Activated CD4-positive, alpha-beta T cell treated with anti-CD3 and anti-CD28 coated beads, Interleukin-2, amount 10 ng/mL, durations not matched to agents 7 days and 5 days (primary cell): ENCODE data around the gene ERC2. TPM values are rescaled to one million over a fixed set of nuclear protein-coding genes. Genes with fewer than 3 reads are reported as not detected.

Experiments
- CTCF ChIA-PET: fragments of 350-600 bp; sonication (Branson Sonifier 250); formaldehyde crosslinking; loops from one replicate; lab custom pipeline; 2021; ENCODE audit warnings: antibody characterized with exemption; lab: Charles Lee
- POLR2A ChIA-PET: fragments of 350-600 bp; sonication (Branson Sonifier 250); formaldehyde crosslinking; loops from one replicate; lab custom pipeline; 2021; ENCODE audit warnings: antibody characterized with exemption; lab: Charles Lee
- DNase-seq: peaks from one replicate; pipeline ENCODE4 v3.0.0-alpha.2; 2020
- H3K27ac Mint-ChIP-seq: one replicate; pipeline ENCODE4 v1.8.0; 2021; ENCODE audit warnings: mild to moderate bottlenecking, moderate library complexity, mixed read lengths
- H3K27me3 Mint-ChIP-seq: one replicate; pipeline ENCODE4 v1.8.0; 2021; ENCODE audit warnings: mixed read lengths
- H3K36me3 Mint-ChIP-seq: one replicate; pipeline ENCODE4 v1.8.0; 2021; ENCODE audit warnings: low read depth, mixed read lengths
- H3K4me1 Mint-ChIP-seq: one replicate; pipeline ENCODE4 v1.8.0; 2021; ENCODE audit warnings: mixed read lengths
- H3K4me3 Mint-ChIP-seq: one replicate; pipeline ENCODE4 v1.8.0; 2021; ENCODE audit warnings: mild to moderate bottlenecking, moderate library complexity, mixed read lengths
- H3K9me3 Mint-ChIP-seq: one replicate; pipeline ENCODE4 v1.8.0; 2021; ENCODE audit warnings: mixed read lengths
- total RNA-seq, 2 experiments: library from RNA; stranded (reverse); gene quantifications; one replicate each; pipeline ENCODE4 v1.2.3, GENCODE V29; 2021

The ERC2 gene
- total RNA-seq, 2 experiments from 2014 or later: not detected

- Mint-ChIP-seq H3K36me3 (no peaks in the 10 kb centered on the region), H3K4me3 (no peak overlapping the region), H3K4me1 (no peaks in the 10 kb centered on the region), H3K27ac (no peak overlapping the region), H3K9me3 (no peaks in the 10 kb centered on the region), H3K27me3 (no peaks in the 10 kb centered on the region)
- DNase-seq: no peak
- CTCF ChIA-PET: no interaction called here
- POLR2A ChIA-PET: no interaction called here
These were observed 872.1 kb downstream of the ERC2 start for GRCh38 chr3:55596212-55596611.

GRCh38 chr3:55595420-55595819 lies 872.8 kb downstream of the ERC2 start:
- no peak overlapping the region for H3K27ac Mint-ChIP-seq
- H3K9me3 Mint-ChIP-seq: no peaks in the 10 kb centered on the region
- POLR2A ChIA-PET: no interaction called here
- no peaks in the 10 kb centered on the region for H3K27me3 Mint-ChIP-seq
- no peak overlapping the region for H3K4me3 Mint-ChIP-seq
- no peaks in the 10 kb centered on the region for H3K4me1 Mint-ChIP-seq
- no peaks in the 10 kb centered on the region for H3K36me3 Mint-ChIP-seq
- CTCF ChIA-PET: no interaction called here
- no peak for DNase-seq

GRCh38 chr3:55592572-55592971 lies 875.7 kb downstream of the ERC2 start:
- DNase-seq: no peak
- H3K4me1 Mint-ChIP-seq: no peaks in the 10 kb centered on the region
- ChIA-PET POLR2A (no interaction called here), CTCF (no interaction called here)
- no peaks in the 10 kb centered on the region for H3K27me3 Mint-ChIP-seq
- no peak overlapping the region for H3K27ac Mint-ChIP-seq
- H3K36me3 Mint-ChIP-seq: no peaks in the 10 kb centered on the region
- H3K4me3 Mint-ChIP-seq: no peak overlapping the region
- H3K9me3 Mint-ChIP-seq: no peaks in the 10 kb centered on the region

GRCh38 chr3:55591888-55592287 lies 876.4 kb downstream of the ERC2 start:
- ChIA-PET POLR2A (no interaction called here), CTCF (no interaction called here)
- no peaks in the 10 kb centered on the region for H3K4me1 Mint-ChIP-seq

GRCh38 chr3:55588146-55588765 lies 880.0 kb downstream of the ERC2 start:
- Mint-ChIP-seq H3K27ac (no peak overlapping the region), H3K4me1 (no peaks in the 10 kb centered on the region), H3K4me3 (no peak overlapping the region), H3K27me3 (no peaks in the 10 kb centered on the region), H3K36me3 (no peaks in the 10 kb centered on the region), H3K9me3 (no peaks in the 10 kb centered on the region)
- ChIA-PET CTCF (interaction anchor here (0.5 kb wide), 1 partner anchor 679 kb away, joined by 3 read pairs; no protein-coding TSS in a partner anchor), POLR2A (no interaction called here)
- no peak for DNase-seq

More at GRCh38 chr3:55591888-55592287, 876.4 kb downstream of the ERC2 start:
- Mint-ChIP-seq H3K36me3 (no peaks in the 10 kb centered on the region), H3K27ac (no peak overlapping the region), H3K9me3 (no peaks in the 10 kb centered on the region), H3K4me3 (no peak overlapping the region), H3K27me3 (no peaks in the 10 kb centered on the region)
- DNase-seq: no peak

GRCh38 chr3:55585856-55586255 lies 882.4 kb downstream of the ERC2 start:
- no peaks in the 10 kb centered on the region for H3K4me1 Mint-ChIP-seq
- ChIA-PET POLR2A (no interaction called here), CTCF (no interaction called here)
- no peaks in the 10 kb centered on the region for H3K27me3 Mint-ChIP-seq
- no peak overlapping the region for H3K27ac Mint-ChIP-seq
- H3K9me3 Mint-ChIP-seq: no peaks in the 10 kb centered on the region
- no peak overlapping the region for H3K4me3 Mint-ChIP-seq
- no peaks in the 10 kb centered on the region for H3K36me3 Mint-ChIP-seq
- DNase-seq: no peak

GRCh38 chr3:55584716-55585368 lies 883.4 kb downstream of the ERC2 start:
- no peak overlapping the region for H3K4me3 Mint-ChIP-seq
- H3K36me3 Mint-ChIP-seq: no peaks in the 10 kb centered on the region
- ChIA-PET POLR2A (no interaction called here), CTCF (no interaction called here)
- no peaks in the 10 kb centered on the region for H3K9me3 Mint-ChIP-seq
- no peaks in the 10 kb centered on the region for H3K27me3 Mint-ChIP-seq
- no peak for DNase-seq
- H3K4me1 Mint-ChIP-seq: no peaks in the 10 kb centered on the region
- no peak overlapping the region for H3K27ac Mint-ChIP-seq

- Mint-ChIP-seq H3K4me1 (no peaks in the 10 kb centered on the region), H3K9me3 (no peaks in the 10 kb centered on the region), H3K27me3 (no peaks in the 10 kb centered on the region)
These were observed 884.2 kb downstream of the ERC2 start for GRCh38 chr3:55584030-55584429.

GRCh38 chr3:55583475-55583874 lies 884.8 kb downstream of the ERC2 start:
- Mint-ChIP-seq H3K27me3 (no peaks in the 10 kb centered on the region), H3K4me3 (no peak overlapping the region), H3K9me3 (no peaks in the 10 kb centered on the region), H3K27ac (no peak overlapping the region), H3K36me3 (no peaks in the 10 kb centered on the region), H3K4me1 (no peaks in the 10 kb centered on the region)
- ChIA-PET POLR2A (no interaction called here), CTCF (no interaction called here)
- DNase-seq: no peak

More at GRCh38 chr3:55584030-55584429, 884.2 kb downstream of the ERC2 start:
- no peak for DNase-seq
- H3K4me3 Mint-ChIP-seq: no peak overlapping the region
- ChIA-PET CTCF (no interaction called here), POLR2A (no interaction called here)
- no peaks in the 10 kb centered on the region for H3K36me3 Mint-ChIP-seq
- H3K27ac Mint-ChIP-seq: no peak overlapping the region

GRCh38 chr3:55579496-55579895 lies 888.8 kb downstream of the ERC2 start:
- Mint-ChIP-seq H3K4me3 (no peak overlapping the region), H3K27me3 (no peaks in the 10 kb centered on the region), H3K9me3 (no peaks in the 10 kb centered on the region), H3K36me3 (no peaks in the 10 kb centered on the region), H3K4me1 (no peaks in the 10 kb centered on the region), H3K27ac (no peak overlapping the region)
- POLR2A ChIA-PET: no interaction called here
- CTCF ChIA-PET: no interaction called here
- no peak for DNase-seq

- no peaks in the 10 kb centered on the region for H3K36me3 Mint-ChIP-seq
- H3K27me3 Mint-ChIP-seq: no peaks in the 10 kb centered on the region
- no peak overlapping the region for H3K4me3 Mint-ChIP-seq
- no peaks in the 10 kb centered on the region for H3K4me1 Mint-ChIP-seq
- DNase-seq: no peak
- H3K27ac Mint-ChIP-seq: no peak overlapping the region
- no peaks in the 10 kb centered on the region for H3K9me3 Mint-ChIP-seq
- ChIA-PET CTCF (no interaction called here), POLR2A (interaction anchor here (0.6 kb wide), 1 partner anchor 12 kb away, joined by 4 read pairs; no protein-coding TSS in a partner anchor)
These were observed 891.5 kb downstream of the ERC2 start for GRCh38 chr3:55576621-55577388.

- no peak for DNase-seq
- POLR2A ChIA-PET: no interaction called here
- H3K27ac Mint-ChIP-seq: no peak overlapping the region
- CTCF ChIA-PET: no interaction called here
- peaks cover 2% of the 10 kb centered on the region for H3K4me1 Mint-ChIP-seq
- H3K9me3 Mint-ChIP-seq: no peaks in the 10 kb centered on the region
- H3K36me3 Mint-ChIP-seq: no peaks in the 10 kb centered on the region
- no peak overlapping the region for H3K4me3 Mint-ChIP-seq
- H3K27me3 Mint-ChIP-seq: no peaks in the 10 kb centered on the region
These were observed 893.6 kb downstream of the ERC2 start for GRCh38 chr3:55574671-55575070.

GRCh38 chr3:55572816-55573215 lies 895.5 kb downstream of the ERC2 start:
- Mint-ChIP-seq H3K4me3 (no peak overlapping the region), H3K27me3 (no peaks in the 10 kb centered on the region), H3K27ac (no peak overlapping the region), H3K4me1 (peaks cover 2% of the 10 kb centered on the region), H3K9me3 (no peaks in the 10 kb centered on the region), H3K36me3 (no peaks in the 10 kb centered on the region)
- POLR2A ChIA-PET: no interaction called here
- CTCF ChIA-PET: no interaction called here
- no peak for DNase-seq
